NCI-H1930 (cell line): ENCODE measurements around the gene MICAL1.

Experiments used
- DNase-seq, 2 experiments: peaks; one replicate each; lab custom pipeline; 2025; lab: John Stamatoyannopoulos, UW

The MICAL1 gene

DNA sequence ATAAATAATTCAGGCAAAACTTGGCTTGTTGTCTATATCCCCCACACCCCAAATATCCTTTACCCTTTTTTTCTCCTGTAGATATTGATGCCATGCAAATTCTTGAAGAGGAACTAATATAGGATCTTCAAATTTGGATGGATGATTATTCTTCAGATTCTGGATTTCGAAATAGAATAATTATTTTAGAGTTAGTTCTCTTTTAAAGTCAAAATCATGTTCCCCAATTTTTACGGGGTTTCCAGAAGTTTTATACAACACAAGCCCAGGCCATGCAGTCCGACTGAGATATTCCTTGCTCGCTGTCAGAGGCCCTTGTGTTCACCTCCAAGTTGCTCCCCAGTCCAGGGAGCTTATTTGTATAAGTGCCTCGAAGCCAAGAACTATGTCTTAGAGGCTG is 19.5 kb downstream of the MICAL1 start:
- no peak for DNase-seq

GRCh38 chr6:109434456-109434855 is 21.1 kb downstream of the MICAL1 start:
- DNase-seq, result no peak

GRCh38 chr6:109429496-109429895 is 26.1 kb downstream of the MICAL1 start:
- DNase-seq, result no peak

DNA sequence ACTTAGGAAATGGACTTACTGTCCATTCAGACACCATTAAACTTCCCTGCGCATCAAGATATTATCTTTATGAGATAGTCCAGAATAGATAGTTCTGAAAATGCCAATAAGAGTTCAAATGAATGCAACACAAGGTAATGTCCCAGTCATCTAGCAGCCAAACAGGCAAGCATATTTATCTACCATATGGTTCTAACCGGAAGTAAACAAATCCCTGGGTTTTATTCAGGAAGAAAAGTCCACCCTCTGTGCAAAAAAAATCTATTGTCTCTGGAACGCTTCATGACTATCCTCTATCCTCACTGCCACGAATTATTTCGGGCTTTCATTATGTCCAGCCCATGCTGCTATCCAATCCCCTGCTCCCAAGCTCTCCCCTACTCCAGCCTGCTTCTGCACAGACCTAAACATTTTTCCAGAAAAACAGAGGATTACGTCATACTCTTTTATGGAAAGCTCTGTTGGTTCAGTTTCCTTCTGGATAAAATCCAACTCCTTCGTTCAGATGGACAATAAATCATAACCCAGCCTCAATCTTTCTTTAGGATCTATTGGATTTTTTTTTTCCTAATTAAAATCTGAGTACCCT is 26.6 kb downstream of the MICAL1 start:
- DNase-seq, result no peak

DNA sequence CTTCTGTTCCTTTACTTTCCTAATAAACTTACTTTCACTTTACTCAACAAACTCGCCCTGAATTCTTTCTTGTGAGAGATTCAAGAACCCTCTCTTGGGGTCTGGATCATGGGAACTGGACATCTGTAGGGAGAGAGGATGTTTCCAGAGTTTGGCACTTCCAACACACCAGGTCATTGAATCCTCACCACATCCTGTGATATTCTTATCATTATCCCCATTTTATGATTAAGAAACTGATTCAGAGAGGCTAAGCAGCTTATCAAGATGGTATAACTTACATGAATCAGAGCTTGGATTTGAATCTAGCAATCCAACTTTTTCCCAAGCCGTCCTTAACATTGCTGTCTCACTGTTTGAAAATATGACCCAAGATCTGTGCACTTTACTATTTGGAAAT is 30.6 kb downstream of the MICAL1 start:
- DNase-seq, result no peak

DNA sequence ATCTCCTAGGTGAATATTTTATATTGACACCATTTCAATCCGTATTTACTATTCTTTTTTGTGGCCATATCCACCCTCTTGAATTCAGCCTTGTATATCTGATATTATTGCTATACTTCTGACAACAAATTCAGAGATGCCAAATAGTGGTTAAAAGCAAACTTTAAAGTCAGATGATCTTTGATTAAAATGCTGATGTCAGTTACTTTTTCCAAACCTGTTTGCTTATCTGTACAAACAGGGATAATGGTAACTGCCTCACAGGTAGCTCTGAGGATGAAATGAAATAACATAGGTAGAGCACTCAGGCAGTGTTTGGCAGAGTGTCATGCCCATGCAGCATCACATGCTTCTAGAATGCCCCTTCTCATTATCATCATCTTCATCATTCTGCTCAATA is 34.4 kb downstream of the MICAL1 start:
- DNase-seq, result no peak

GRCh38 chr6:109420751-109421150 is 34.8 kb downstream of the MICAL1 start:
- no peak for DNase-seq

GRCh38 chr6:109417646-109418045 is 37.9 kb downstream of the MICAL1 start:
- DNase-seq, result no peak

DNA sequence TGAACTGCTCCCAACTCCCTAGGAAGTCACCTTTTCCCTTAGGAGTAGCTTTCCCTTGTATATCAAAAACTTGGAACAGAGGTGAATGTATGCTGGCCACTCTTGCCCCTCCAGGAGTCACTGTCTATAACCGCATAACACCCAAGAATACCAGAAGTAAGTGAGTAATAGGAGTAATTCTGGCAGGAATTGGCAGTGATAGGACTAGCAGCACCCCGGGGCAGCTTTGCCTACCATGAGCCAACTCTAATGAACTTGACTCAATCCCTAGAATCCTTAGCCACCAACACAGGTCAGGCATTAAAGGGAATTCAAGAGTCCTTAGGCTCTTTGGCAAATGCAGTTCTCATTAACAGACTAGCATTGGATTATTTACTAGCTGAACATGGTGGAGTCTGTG is 44.5 kb downstream of the MICAL1 start:
- DNase-seq, result no peak

DNA sequence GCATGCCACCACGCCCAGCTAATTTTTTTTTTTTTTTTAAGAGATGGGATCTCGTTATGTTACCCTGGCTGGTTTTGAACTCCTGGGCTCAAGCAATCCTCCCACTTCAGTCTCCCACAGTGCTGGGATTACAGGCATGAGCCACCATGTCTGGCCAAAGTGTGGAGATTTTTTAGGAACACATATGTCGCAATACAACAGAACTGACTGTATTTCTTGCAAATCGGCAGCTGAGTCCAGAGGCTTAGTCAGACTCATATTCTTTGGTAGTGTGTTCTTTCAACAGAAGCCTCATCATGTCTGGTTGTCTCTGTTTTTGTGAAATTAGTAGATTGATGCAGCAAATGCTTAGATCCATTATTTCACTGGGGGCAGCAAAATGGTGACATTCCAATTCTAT is 49.4 kb downstream of the MICAL1 start:
- DNase-seq, result no peak

GRCh38 chr6:109397020-109397419 is 58.6 kb downstream of the MICAL1 start:
- no peak for DNase-seq

- no peak for DNase-seq
Observed at GRCh38 chr6:109396046-109396718, 59.4 kb downstream of the MICAL1 start.
